HepG2 (cell line): Measurements from ENCODE around the gene DOHH. TPM values are rescaled to one million over a fixed set of nuclear protein-coding genes. Genes with fewer than 3 reads are reported as not detected.

Experiments
- AGO2 ChIP-seq: fragments of 200-400 bp; formaldehyde crosslinking; optimal IDR thresholded peaks from 2 replicates; pipeline ENCODE3; 2017; ENCODE audit warnings: mild to moderate bottlenecking, low read depth, low read length, moderate library complexity
- ARID4A ChIP-seq: sonication (generic); formaldehyde crosslinking; IDR thresholded peaks from 2 replicates; pipeline ENCODE4 v1.5.0; 2020; ENCODE audit warnings: mild to moderate bottlenecking, missing genetic modification reagents, borderline replicate concordance
- CENPX ChIP-seq: sonication (generic); formaldehyde crosslinking; IDR thresholded peaks from 2 replicates; pipeline ENCODE4 v1.9.0; 2021; ENCODE audit warnings: mild to moderate bottlenecking, missing genetic modification reagents, moderate library complexity
- GABPA ChIP-seq, 2 experiments: IDR thresholded peaks; 2 replicates each; pipeline ENCODE4 v1.6.1; 2011 to 2016; ENCODE audit warnings: low read depth in 2 of 2, low read length in 1 of 2, missing biosample characterization in 1 of 2, missing genetic modification characterization in 1 of 2
- KLF6 ChIP-seq: IDR thresholded peaks from 2 replicates; pipeline ENCODE4 v1.8.0; 2016; ENCODE audit warnings: missing biosample characterization, missing genetic modification reagents
- PHF8 ChIP-seq: sonication (generic); formaldehyde crosslinking; IDR thresholded peaks from 2 replicates; pipeline ENCODE4 v1.5.0; 2020; ENCODE audit warnings: missing genetic modification reagents
- PTBP1 ChIP-seq: fragments of 200-400 bp; formaldehyde crosslinking; IDR thresholded peaks from 2 replicates; pipeline ENCODE4 v1.6.1; 2018; ENCODE audit warnings: low read length, low read depth; ENCODE audit not compliant: poor library complexity, severe bottlenecking
- SP4 ChIP-seq: sonication (generic); formaldehyde crosslinking; IDR thresholded peaks from 2 replicates; pipeline ENCODE4 v1.8.1; 2023; ENCODE audit warnings: mild to moderate bottlenecking, missing genetic modification reagents
- SRF ChIP-seq: IDR thresholded peaks from 2 replicates; pipeline ENCODE4 v1.6.1; 2011; ENCODE audit warnings: mild to moderate bottlenecking, low read depth, low read length, moderate library complexity
- ZEB1 ChIP-seq: IDR thresholded peaks from 2 replicates; pipeline ENCODE4 v1.6.1; 2012; ENCODE audit warnings: mild to moderate bottlenecking, low read depth, inconsistent platforms; ENCODE audit not compliant: insufficient replicate concordance
- ZFP62 ChIP-seq: sonication (generic); formaldehyde crosslinking; IDR thresholded peaks from 2 replicates; pipeline ENCODE4 v1.4.0; 2020; ENCODE audit warnings: missing genetic modification reagents
- ZNF264 ChIP-seq: sonication (generic); formaldehyde crosslinking; IDR thresholded peaks from 2 replicates; pipeline ENCODE4 v1.4.0; 2020; ENCODE audit warnings: missing genetic modification reagents
- ZNF781 ChIP-seq: sonication (generic); formaldehyde crosslinking; IDR thresholded peaks from 2 replicates; pipeline ENCODE4 v1.5.1; 2020; ENCODE audit warnings: borderline replicate concordance, mild to moderate bottlenecking, missing genetic modification reagents; ENCODE audit errors: not compliant biosample characterization
- ZNF784 ChIP-seq: sonication (generic); formaldehyde crosslinking; IDR thresholded peaks from 2 replicates; pipeline ENCODE4 v1.5.1; 2020; ENCODE audit warnings: missing genetic modification reagents, mild to moderate bottlenecking, borderline replicate concordance
- polyA plus RNA-seq, 8 experiments: library from polyadenylated mRNA; depleted of rRNA in 3 of 8; stranded (reverse) in 7 of 8; unstranded in 1 of 8; fragments of >200 nt; fragmentation: Illumina TruSeq in 4 of 8; extraction: Trizol in 4 of 8; gene quantifications; 2 replicates each; pipeline versions ENCODE4 v1.2.1 to v1.2.3, GENCODE V29; 2011 to 2016; ENCODE audit warnings: low read depth in 4 of 8, missing spikeins in 1 of 8, mixed read lengths in 1 of 8; ENCODE audit not compliant: insufficient read depth in 1 of 8
- total RNA-seq, 5 experiments: library from RNA; depleted of rRNA; stranded (reverse); fragments of >200 nt; fragmentation: Illumina TruSeq; extraction: Trizol; gene quantifications; 2 replicates each; pipeline ENCODE4 v1.2.3, GENCODE V29; 2016; ENCODE audit warnings: low read depth in 1 of 5
- TF ChIP-seq, protein P1 (sequence below), 2 experiments: fragments of 450-650 bp in 1 of 2; sonication (generic) in 1 of 2; formaldehyde crosslinking; IDR thresholded peaks; 2 replicates each; pipeline versions ENCODE4 v1.5.0 to v1.8.0; 2020 to 2022; ENCODE audit warnings: mild to moderate bottlenecking in 1 of 2, missing genetic modification reagents in 1 of 2
- TF ChIP-seq, protein P2 (sequence below): sonication (generic); formaldehyde crosslinking; IDR thresholded peaks from 2 replicates; pipeline ENCODE4 v1.8.0; 2022; ENCODE audit warnings: mild to moderate bottlenecking, missing genetic modification reagents; ENCODE audit not compliant: insufficient replicate concordance
- TF ChIP-seq, protein P3 (sequence below): sonication (generic); formaldehyde crosslinking; IDR thresholded peaks from 2 replicates; pipeline ENCODE4 v1.5.1; 2020; ENCODE audit warnings: missing genetic modification reagents, mild to moderate bottlenecking, borderline replicate concordance

DOHH gene
- total and polyA plus RNA-seq, 2 of the 13 experiments (the other 11 are each of a cell fraction or from before 2014, with no cell fraction given): 3.5 to 13.7 TPM

- peak; percentile 98 for TF ChIP-seq ARID4A (CRISPR knock-in tag)
- TF ChIP-seq KLF6: peak; percentile 78; the same call in 1 of the 2 replicates
- no peak for TF ChIP-seq PTBP1
- TF ChIP-seq GABPA (IDR thresholded peaks at IDR 0.05; ENCODE audit: low read depth, low read length): peak; percentile 89
- TF ChIP-seq GABPA (CRISPR knock-in tag; IDR thresholded peaks at IDR 0.05; ENCODE audit: low read depth): peak; percentile 96
- TF ChIP-seq, protein P1, sequence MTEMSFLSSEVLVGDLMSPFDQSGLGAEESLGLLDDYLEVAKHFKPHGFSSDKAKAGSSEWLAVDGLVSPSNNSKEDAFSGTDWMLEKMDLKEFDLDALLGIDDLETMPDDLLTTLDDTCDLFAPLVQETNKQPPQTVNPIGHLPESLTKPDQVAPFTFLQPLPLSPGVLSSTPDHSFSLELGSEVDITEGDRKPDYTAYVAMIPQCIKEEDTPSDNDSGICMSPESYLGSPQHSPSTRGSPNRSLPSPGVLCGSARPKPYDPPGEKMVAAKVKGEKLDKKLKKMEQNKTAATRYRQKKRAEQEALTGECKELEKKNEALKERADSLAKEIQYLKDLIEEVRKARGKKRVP (CRISPR knock-in tag; IDR thresholded peaks at IDR 0.05): 0 out of 4 replicates have a peak, but pooled peaks of 1 of the 2 experiments have one; percentile 21
- TF ChIP-seq SRF: peak; percentile 26; the same call in 1 of the 2 replicates
- TF ChIP-seq ZNF264 (CRISPR knock-in tag): no peak
- no peak for TF ChIP-seq CENPX (CRISPR knock-in tag)
- peak; percentile 61 for TF ChIP-seq PHF8
- TF ChIP-seq, protein P2, sequence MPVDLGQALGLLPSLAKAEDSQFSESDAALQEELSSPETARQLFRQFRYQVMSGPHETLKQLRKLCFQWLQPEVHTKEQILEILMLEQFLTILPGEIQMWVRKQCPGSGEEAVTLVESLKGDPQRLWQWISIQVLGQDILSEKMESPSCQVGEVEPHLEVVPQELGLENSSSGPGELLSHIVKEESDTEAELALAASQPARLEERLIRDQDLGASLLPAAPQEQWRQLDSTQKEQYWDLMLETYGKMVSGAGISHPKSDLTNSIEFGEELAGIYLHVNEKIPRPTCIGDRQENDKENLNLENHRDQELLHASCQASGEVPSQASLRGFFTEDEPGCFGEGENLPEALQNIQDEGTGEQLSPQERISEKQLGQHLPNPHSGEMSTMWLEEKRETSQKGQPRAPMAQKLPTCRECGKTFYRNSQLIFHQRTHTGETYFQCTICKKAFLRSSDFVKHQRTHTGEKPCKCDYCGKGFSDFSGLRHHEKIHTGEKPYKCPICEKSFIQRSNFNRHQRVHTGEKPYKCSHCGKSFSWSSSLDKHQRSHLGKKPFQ: no peak
- peak; percentile 89 for TF ChIP-seq SP4 (CRISPR knock-in tag)
- TF ChIP-seq ZFP62 (CRISPR knock-in tag): no peak
- TF ChIP-seq, protein P3, sequence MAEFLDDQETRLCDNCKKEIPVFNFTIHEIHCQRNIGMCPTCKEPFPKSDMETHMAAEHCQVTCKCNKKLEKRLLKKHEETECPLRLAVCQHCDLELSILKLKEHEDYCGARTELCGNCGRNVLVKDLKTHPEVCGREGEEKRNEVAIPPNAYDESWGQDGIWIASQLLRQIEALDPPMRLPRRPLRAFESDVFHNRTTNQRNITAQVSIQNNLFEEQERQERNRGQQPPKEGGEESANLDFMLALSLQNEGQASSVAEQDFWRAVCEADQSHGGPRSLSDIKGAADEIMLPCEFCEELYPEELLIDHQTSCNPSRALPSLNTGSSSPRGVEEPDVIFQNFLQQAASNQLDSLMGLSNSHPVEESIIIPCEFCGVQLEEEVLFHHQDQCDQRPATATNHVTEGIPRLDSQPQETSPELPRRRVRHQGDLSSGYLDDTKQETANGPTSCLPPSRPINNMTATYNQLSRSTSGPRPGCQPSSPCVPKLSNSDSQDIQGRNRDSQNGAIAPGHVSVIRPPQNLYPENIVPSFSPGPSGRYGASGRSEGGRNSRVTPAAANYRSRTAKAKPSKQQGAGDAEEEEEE (CRISPR knock-in tag): no peak
- TF ChIP-seq ZNF781: no peak
- TF ChIP-seq AGO2: no peak
- TF ChIP-seq ZEB1: no peak
- no peak for TF ChIP-seq ZNF784 (CRISPR knock-in tag)
These were observed 5.3 kb upstream of the DOHH start, which contains the start of gene FZR1 (continued) for GRCh38 chr19:3505598-3506383.
